WI38 (cell line): ENCODE data around the gene BTBD9.

ENCODE experiments used
- H3K4me3 ChIP-seq: 2 replicates; pipeline ENCODE4 v1.5.1; 2011; ENCODE audit warnings: low read depth, mild to moderate bottlenecking, control low read depth, low read length
- TF ChIP-seq, protein P1 (sequence below): IDR thresholded peaks from 2 replicates; pipeline ENCODE4 v1.5.1; 2012; ENCODE audit warnings: low read depth, mild to moderate bottlenecking, control low read depth, low read length

BTBD9 gene

DNA sequence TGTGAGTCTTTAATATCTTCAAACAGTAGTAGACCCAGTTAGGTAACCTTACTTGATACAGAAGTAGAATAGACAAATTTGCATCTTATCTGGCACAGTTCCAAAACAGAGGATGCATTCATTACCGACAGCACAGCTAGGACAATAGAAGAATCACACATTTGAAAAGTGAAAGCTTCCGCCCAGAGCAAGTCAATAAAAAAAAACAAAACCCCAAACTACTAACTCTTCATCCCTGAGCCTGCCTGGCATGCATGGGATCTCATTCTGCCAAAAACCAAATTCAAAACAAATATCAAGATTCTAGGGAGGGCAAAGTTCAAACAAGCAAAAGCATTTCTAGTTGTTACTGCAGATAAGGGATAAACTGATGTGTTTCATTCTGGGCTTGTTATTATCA lies 235.4 kb downstream of the BTBD9 start:
- TF ChIP-seq, protein P1, sequence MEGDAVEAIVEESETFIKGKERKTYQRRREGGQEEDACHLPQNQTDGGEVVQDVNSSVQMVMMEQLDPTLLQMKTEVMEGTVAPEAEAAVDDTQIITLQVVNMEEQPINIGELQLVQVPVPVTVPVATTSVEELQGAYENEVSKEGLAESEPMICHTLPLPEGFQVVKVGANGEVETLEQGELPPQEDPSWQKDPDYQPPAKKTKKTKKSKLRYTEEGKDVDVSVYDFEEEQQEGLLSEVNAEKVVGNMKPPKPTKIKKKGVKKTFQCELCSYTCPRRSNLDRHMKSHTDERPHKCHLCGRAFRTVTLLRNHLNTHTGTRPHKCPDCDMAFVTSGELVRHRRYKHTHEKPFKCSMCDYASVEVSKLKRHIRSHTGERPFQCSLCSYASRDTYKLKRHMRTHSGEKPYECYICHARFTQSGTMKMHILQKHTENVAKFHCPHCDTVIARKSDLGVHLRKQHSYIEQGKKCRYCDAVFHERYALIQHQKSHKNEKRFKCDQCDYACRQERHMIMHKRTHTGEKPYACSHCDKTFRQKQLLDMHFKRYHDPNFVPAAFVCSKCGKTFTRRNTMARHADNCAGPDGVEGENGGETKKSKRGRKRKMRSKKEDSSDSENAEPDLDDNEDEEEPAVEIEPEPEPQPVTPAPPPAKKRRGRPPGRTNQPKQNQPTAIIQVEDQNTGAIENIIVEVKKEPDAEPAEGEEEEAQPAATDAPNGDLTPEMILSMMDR = no peak
- H3K4me3 ChIP-seq = no peak overlapping the region

DNA sequence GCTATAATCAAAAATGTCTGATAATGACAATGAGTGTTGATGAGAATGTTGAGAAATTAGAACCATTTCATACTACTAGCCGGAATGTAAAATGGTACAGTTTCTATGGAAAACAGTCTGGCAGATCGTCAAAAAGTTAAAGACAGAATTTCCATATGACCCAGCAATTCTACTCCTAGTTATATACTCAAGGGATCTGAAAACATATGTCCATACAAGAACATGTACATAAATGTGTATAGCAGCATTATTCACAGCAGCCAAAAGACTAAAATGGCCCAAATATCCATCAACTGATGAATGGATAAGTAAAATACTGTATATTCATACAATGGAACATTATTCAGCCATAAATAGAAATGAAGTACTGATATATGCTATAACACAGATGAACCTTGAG lies 236.2 kb downstream of the BTBD9 start:
- TF ChIP-seq, protein P1 = no peak

DNA sequence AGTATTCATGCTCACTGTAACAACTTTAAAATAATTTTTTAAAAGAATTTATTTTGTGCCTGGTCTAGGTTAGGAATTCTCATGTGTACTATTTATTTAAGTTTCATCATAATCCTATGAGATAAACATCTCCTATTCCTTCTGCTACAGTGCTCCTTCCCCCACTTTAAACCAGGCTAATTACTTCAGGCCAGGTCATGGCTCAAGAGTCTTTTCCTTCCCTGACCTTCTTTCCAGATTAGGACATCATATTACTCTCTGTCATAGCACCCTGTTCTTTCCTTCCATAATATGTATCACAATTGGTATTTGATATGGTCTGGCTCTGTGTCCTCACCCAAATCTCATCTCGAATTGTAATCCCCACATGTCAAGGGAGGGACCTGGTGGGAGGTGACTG lies 239.0 kb downstream of the BTBD9 start:
- TF ChIP-seq, protein P1 = no peak
- no peak overlapping the region for H3K4me3 ChIP-seq

More for the DNA sequence above, 236.2 kb downstream of the BTBD9 start:
- no peak overlapping the region for H3K4me3 ChIP-seq

DNA sequence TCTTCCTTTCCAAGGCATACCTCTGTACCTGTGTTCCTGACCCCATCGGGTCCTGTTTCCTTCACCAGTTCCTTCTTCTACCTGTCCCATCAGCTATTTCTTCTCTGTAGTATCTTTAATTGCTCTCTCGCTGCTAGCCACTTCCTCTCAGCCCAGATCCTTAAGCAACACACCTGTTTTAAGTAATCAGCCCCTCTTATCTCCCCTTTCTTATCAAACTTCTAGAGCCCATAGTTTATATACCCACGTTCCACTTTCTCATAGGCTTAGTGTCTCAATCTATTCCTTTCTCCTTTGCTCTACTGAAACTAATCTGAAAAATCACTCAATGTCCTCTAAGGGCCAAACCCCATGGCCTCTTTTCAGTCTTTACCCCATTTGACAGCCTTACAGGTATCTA lies 239.6 kb downstream of the BTBD9 start:
- TF ChIP-seq, protein P1 = no peak
- H3K4me3 ChIP-seq = no peak overlapping the region

DNA sequence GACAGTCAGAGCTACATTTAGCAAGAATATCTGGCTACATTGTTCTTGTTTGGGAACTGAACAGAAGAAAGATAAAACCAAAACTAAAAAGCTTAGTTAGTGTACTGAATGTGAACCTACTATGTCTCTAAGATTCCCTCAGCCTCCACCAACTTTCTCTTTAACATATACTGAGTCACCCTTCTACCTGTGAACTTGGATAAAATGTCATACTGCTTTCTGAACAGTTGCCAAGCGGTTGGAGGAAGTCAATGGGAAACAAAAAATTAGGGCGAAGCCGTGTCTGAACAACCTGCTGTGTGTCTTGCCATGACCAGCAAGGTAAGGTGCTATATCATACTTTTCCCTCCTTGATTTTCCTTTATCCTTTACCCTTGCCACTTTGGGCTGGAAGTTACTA lies 243.5 kb downstream of the BTBD9 start:
- TF ChIP-seq, protein P1 = no peak
- no peak overlapping the region for H3K4me3 ChIP-seq

DNA sequence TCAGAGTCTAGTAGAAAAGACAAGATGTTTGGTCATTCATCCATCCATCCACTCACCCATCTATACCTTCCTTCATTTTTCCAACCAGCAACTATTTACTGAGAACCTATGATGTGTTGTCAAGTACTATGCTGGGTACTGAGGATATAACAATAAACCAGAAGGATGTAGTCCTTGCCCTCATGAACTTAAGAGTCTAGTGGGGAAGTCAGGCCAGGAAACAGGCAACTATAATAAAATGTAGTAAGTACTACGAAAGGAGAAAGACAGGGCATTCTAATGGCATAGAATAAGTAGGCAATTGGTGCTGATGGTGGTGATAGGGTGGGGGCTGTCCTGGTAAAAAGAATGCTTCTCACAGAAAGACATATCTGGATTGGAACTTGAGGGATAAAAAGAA lies 245.7 kb downstream of the BTBD9 start:
- H3K4me3 ChIP-seq = no peak overlapping the region
- TF ChIP-seq, protein P1 = no peak

DNA sequence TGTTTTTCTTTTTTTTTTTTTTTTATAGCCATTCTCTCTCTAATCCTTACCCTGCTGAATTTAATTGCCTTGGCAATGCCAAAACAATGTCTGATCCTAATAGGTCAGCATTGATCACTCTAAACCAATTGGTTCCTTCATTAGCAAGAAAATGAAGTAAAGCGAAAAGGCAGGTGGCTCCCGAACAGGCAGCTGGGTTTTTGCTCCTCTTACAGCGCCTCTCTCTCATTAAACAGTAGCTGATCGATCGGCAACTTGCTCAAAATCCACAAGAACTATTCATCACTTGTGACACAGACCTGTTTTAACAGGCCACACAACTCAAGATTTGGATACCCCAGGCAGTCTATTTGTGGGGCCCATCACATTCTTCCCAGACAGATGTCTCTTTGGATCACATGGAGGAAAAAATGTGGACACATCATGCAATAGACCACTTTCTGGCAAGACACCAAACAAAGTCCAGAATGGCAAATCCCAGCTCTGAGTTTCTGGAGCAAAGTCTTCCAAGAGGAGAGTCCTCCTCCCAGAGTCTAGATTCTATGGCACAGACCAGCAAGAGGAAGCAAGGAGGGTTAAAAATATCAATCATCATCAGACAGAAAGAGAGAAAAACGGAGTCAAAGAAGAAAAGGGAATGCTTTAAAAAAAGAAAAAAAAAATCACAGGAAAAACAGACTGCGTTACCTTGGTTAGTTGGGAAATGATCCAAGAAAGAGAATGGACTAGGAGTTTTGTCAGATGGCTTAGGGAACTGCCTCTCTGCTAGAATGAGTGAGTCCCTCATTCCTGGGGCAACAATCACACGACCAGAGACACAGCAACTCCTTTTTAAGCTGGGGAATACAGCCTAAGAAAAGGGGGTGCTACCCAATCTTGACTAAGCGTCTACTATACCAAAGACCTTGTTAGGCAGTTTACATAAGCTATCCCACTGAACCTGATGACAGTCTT lies 247.8 kb downstream of the BTBD9 start:
- no peak overlapping the region for H3K4me3 ChIP-seq
- TF ChIP-seq, protein P1 = no peak
